Gastrocnemius medialis (tissue), 4 donors: ENCODE data around the gene AMPH.

ENCODE experiments used
- CTCF ChIP-seq, 5 experiments: fragments of 450-650 bp in 3 of 5; fragments of 200-600 bp in 2 of 5; sonication (generic) in 2 of 5; IDR thresholded peaks in 4 of 5; conservative IDR thresholded peaks in 1 of 5; 1 replicate in 4 of 5; 2 replicates in 1 of 5; pipeline ENCODE4 v1.5.1; 2016 to 2019; ENCODE audit warnings: antibody characterized with exemption in 5 of 5, mild to moderate bottlenecking in 3 of 5, moderate library complexity in 3 of 5
- POLR2A ChIP-seq, 2 donors: fragments of 450-650 bp; IDR thresholded peaks; one replicate each; pipeline ENCODE4 v1.6.1; 2017; ENCODE audit warnings: antibody characterized with exemption in 2 of 2, mild to moderate bottlenecking in 2 of 2, moderate library complexity in 2 of 2

GRCh38 chr7:38625866-38626265, 5.3 kb downstream of the AMPH start:
- TF ChIP-seq CTCF (IDR thresholded peaks at IDR 0.05 in 4 of 5, conservative IDR thresholded peaks at IDR 0.05 in 1 of 5) (no peak), POLR2A (IDR thresholded peaks at IDR 0.05) (no peak)
